Measurements from ENCODE around the gene GIT2.

GIT2 gene

GRCh38 chr12:109958374-109958773, 37.8 kb downstream of the GIT2 start:
- no peaks in the 10 kb centered on the region for H3K4me1 ChIP-seq
- no peaks in the 10 kb centered on the region for H3K9me3 ChIP-seq (ENCODE audit: control insufficient read depth, low read length)
- no peak overlapping the region for H3K4me3 ChIP-seq (ENCODE audit: low read depth, low read length)
- no peak overlapping the region for H3K4me2 ChIP-seq (ENCODE audit: low read length)
- no peak overlapping the region for H3K9ac ChIP-seq
- no peaks in the 10 kb centered on the region for H3K27me3 ChIP-seq (ENCODE audit: control insufficient read depth, insufficient read depth, low read length)
- H3K79me2 ChIP-seq = no peaks in the 10 kb centered on the region
- no peaks in the 10 kb centered on the region for H3K36me3 ChIP-seq (ENCODE audit: control insufficient read depth, insufficient read depth, low read length)
- TF ChIP-seq CTCF (IDR thresholded peaks at IDR 0.05) = no peak
- H2AFZ ChIP-seq = no peak overlapping the region
- no peak overlapping the region for H3K27ac ChIP-seq

- H3K9me3 ChIP-seq (ENCODE audit: control insufficient read depth, low read length) = no peaks in the 10 kb centered on the region
- H3K36me3 ChIP-seq (ENCODE audit: control insufficient read depth, insufficient read depth, low read length) = no peaks in the 10 kb centered on the region
- no peak overlapping the region for H3K9ac ChIP-seq
- no peak overlapping the region for H3K27ac ChIP-seq
- TF ChIP-seq CTCF (IDR thresholded peaks at IDR 0.05) = no peak
- no peaks in the 10 kb centered on the region for H3K27me3 ChIP-seq (ENCODE audit: control insufficient read depth, insufficient read depth, low read length)
- H3K4me1 ChIP-seq = peaks cover 7% of the 10 kb centered on the region
- H3K4me2 ChIP-seq (ENCODE audit: low read length) = no peak overlapping the region
- no peak overlapping the region for H2AFZ ChIP-seq
- H3K4me3 ChIP-seq (ENCODE audit: low read depth, low read length) = no peak overlapping the region
- no peaks in the 10 kb centered on the region for H3K79me2 ChIP-seq
Measured at GRCh38 chr12:109953656-109954055, 42.5 kb downstream of the GIT2 start.

GRCh38 chr12:109952873-109953272, 43.3 kb downstream of the GIT2 start:
- H3K9ac ChIP-seq = no peak overlapping the region
- H2AFZ ChIP-seq = no peak overlapping the region

GRCh38 chr12:109952160-109952858, 43.9 kb downstream of the GIT2 start:
- no peaks in the 10 kb centered on the region for H3K79me2 ChIP-seq
- H3K4me2 ChIP-seq (ENCODE audit: low read length) = no peak overlapping the region
- H3K4me1 ChIP-seq = peaks cover 8% of the 10 kb centered on the region
- no peak overlapping the region for H3K27ac ChIP-seq
- no peaks in the 10 kb centered on the region for H3K36me3 ChIP-seq (ENCODE audit: control insufficient read depth, insufficient read depth, low read length)
- no peak overlapping the region for H2AFZ ChIP-seq
- no peaks in the 10 kb centered on the region for H3K27me3 ChIP-seq (ENCODE audit: control insufficient read depth, insufficient read depth, low read length)
- no peak overlapping the region for H3K4me3 ChIP-seq (ENCODE audit: low read depth, low read length)
- H3K9ac ChIP-seq = no peak overlapping the region
- no peak for TF ChIP-seq CTCF (IDR thresholded peaks at IDR 0.05)
- no peaks in the 10 kb centered on the region for H3K9me3 ChIP-seq (ENCODE audit: control insufficient read depth, low read length)

More at GRCh38 chr12:109952873-109953272, 43.3 kb downstream of the GIT2 start:
- Histone ChIP-seq H3K79me2 (no peaks in the 10 kb centered on the region), H3K4me2 (ENCODE audit: low read length) (no peak overlapping the region), H3K27ac (no peak overlapping the region), H3K27me3 (ENCODE audit: control insufficient read depth, insufficient read depth, low read length) (no peaks in the 10 kb centered on the region), H3K9me3 (ENCODE audit: control insufficient read depth, low read length) (no peaks in the 10 kb centered on the region), H3K4me3 (ENCODE audit: low read depth, low read length) (no peak overlapping the region), H3K36me3 (ENCODE audit: control insufficient read depth, insufficient read depth, low read length) (no peaks in the 10 kb centered on the region), H3K4me1 (peaks cover 8% of the 10 kb centered on the region)
- TF ChIP-seq CTCF (IDR thresholded peaks at IDR 0.05) = no peak

GRCh38 chr12:109951751-109952150, 44.4 kb downstream of the GIT2 start:
- TF ChIP-seq CTCF (IDR thresholded peaks at IDR 0.05) = no peak

More at GRCh38 chr12:109951751-109952150, 44.4 kb downstream of the GIT2 start:
- no peaks in the 10 kb centered on the region for H3K27me3 ChIP-seq (ENCODE audit: control insufficient read depth, insufficient read depth, low read length)
- no peak overlapping the region for H3K27ac ChIP-seq
- no peaks in the 10 kb centered on the region for H3K36me3 ChIP-seq (ENCODE audit: control insufficient read depth, insufficient read depth, low read length)
- H3K9ac ChIP-seq = no peak overlapping the region
- no peak overlapping the region for H2AFZ ChIP-seq
- H3K79me2 ChIP-seq = no peaks in the 10 kb centered on the region
- H3K4me2 ChIP-seq (ENCODE audit: low read length) = no peak overlapping the region
- no peaks in the 10 kb centered on the region for H3K9me3 ChIP-seq (ENCODE audit: control insufficient read depth, low read length)
- no peak overlapping the region for H3K4me3 ChIP-seq (ENCODE audit: low read depth, low read length)
- peaks cover 8% of the 10 kb centered on the region for H3K4me1 ChIP-seq
